ENCODE results near the gene CC2D1A. TPM values are rescaled to one million over a fixed set of nuclear protein-coding genes. Genes with fewer than 3 reads are reported as not detected.
A peak's percentile ranks its signal among the peaks of the same experiment; 100 is the strongest.
"Not testable (repeated sequence)": the region's sequence is repeated elsewhere in the genome, so short reads cannot be mapped to it uniquely, and the experiment has no call there.

Gene CC2D1A
- total RNA-seq, 4 donors from 2014 or later: 29.3 to 36.4 (median 31.3) TPM

GRCh38 chr19:13968999-13969398 is 63.0 kb downstream of the CC2D1A start:
- Histone ChIP-seq H3K27ac (no peak overlapping the region), H3K9me3 (no peaks in the 10 kb centered on the region), H3K27me3 (no peaks in the 10 kb centered on the region), H3K36me3 (peaks cover 53 to 68% of the 10 kb centered on the region in 2 donors), H3K4me3 (replicated peaks in 1 of 3) (no peak overlapping the region), H3K4me1 (no peaks in the 10 kb centered on the region)
- no peak for TF ChIP-seq CTCF (IDR thresholded peaks at IDR 0.05)
- TF ChIP-seq POLR2A (IDR thresholded peaks at IDR 0.05): no peak
- no peak for DNase-seq
- WGBS, 2 donors: 95% methylated on average over 18 of the region's 18 CpGs
- intact Hi-C loops (cut with DNase I): no loop called here

GRCh38 chr19:13969897-13970296 is 63.9 kb downstream of the CC2D1A start:
- H3K36me3 ChIP-seq: peaks cover 53 to 65% of the 10 kb centered on the region in 2 donors
- H3K27me3 ChIP-seq: no peaks in the 10 kb centered on the region
- DNase-seq: no peak
- H3K4me3 ChIP-seq (replicated peaks in 1 of 3): no peak overlapping the region
- TF ChIP-seq POLR2A (IDR thresholded peaks at IDR 0.05) (no peak), CTCF (IDR thresholded peaks at IDR 0.05) (no peak)
- H3K27ac ChIP-seq: no peak overlapping the region
- WGBS, 2 donors: 91 to 93% methylated on average over 18 of the region's 18 CpGs
- no peaks in the 10 kb centered on the region for H3K4me1 ChIP-seq
- no peaks in the 10 kb centered on the region for H3K9me3 ChIP-seq
- intact Hi-C loops (cut with DNase I): no loop called here

GRCh38 chr19:13971868-13972267 is 65.9 kb downstream of the CC2D1A start:
- WGBS, 2 donors: 73 to 83% methylated on average over 15 of the region's 15 CpGs
- H3K27ac ChIP-seq; H3K4me1 ChIP-seq; H3K9me3 ChIP-seq; DNase-seq; intact Hi-C loops (cut with DNase I); H3K4me3 ChIP-seq (replicated peaks in 1 of 3); H3K27me3 ChIP-seq: not testable (repeated sequence)
- peaks cover 34 to 47% of the 10 kb centered on the region in 2 donors for H3K36me3 ChIP-seq

GRCh38 chr19:13972368-13973155 is 66.6 kb downstream of the CC2D1A start:
- TF ChIP-seq CTCF (IDR thresholded peaks at IDR 0.05) (no peak), POLR2A (IDR thresholded peaks at IDR 0.05) (no peak)
- no peaks in the 10 kb centered on the region for H3K9me3 ChIP-seq
- H3K4me1 ChIP-seq: no peaks in the 10 kb centered on the region
- no peak overlapping the region for H3K4me3 ChIP-seq (replicated peaks in 1 of 3)
- intact Hi-C loops (cut with DNase I): no loop called here
- H3K27me3 ChIP-seq: no peaks in the 10 kb centered on the region
- no peak overlapping the region for H3K27ac ChIP-seq
- H3K36me3 ChIP-seq: peaks cover 27 to 40% of the 10 kb centered on the region in 2 donors
- no peak for DNase-seq
- 97 to 100% methylated on average over 17 to 24 of the region's 37 CpGs for WGBS, 2 donors

GRCh38 chr19:13973479-13973878 is 67.5 kb downstream of the CC2D1A start:
- H3K27me3 ChIP-seq; intact Hi-C loops (cut with DNase I); DNase-seq; H3K27ac ChIP-seq; H3K4me1 ChIP-seq; H3K9me3 ChIP-seq; H3K4me3 ChIP-seq (replicated peaks in 1 of 3): not testable (repeated sequence)
- H3K36me3 ChIP-seq: peaks cover 18 to 31% of the 10 kb centered on the region in 2 donors
- 92 to 99% methylated on average over 3 of the region's 3 CpGs for WGBS, 2 donors

GRCh38 chr19:13974073-13974472 is 68.1 kb downstream of the CC2D1A start:
- H3K4me1 ChIP-seq: peaks cover 0 to 1% of the 10 kb centered on the region in 2 donors
- no peak overlapping the region for H3K4me3 ChIP-seq (replicated peaks in 1 of 3)
- no peak overlapping the region for H3K27ac ChIP-seq
- intact Hi-C loops (cut with DNase I): no loop called here
- H3K9me3 ChIP-seq: no peaks in the 10 kb centered on the region
- WGBS, 2 donors: 65 to 72% methylated on average over 12 of the region's 12 CpGs
- H3K36me3 ChIP-seq: peaks cover 12 to 25% of the 10 kb centered on the region in 2 donors
- no peak for TF ChIP-seq POLR2A (IDR thresholded peaks at IDR 0.05)
- no peak for TF ChIP-seq CTCF (IDR thresholded peaks at IDR 0.05)
- peak in 1 of 2 donors; percentile 23 for DNase-seq
- H3K27me3 ChIP-seq: no peaks in the 10 kb centered on the region
